HEK293 (cell line): Measurements from ENCODE around the gene RSU1.

Experiments used
- CTCF ChIA-PET: fragments of 350-600 bp; formaldehyde crosslinking; extraction: SDS; loops from one replicate; lab custom pipeline; 2021; ENCODE audit warnings: antibody characterized with exemption; lab: Yijun Ruan, JAX
- POLR2A ChIA-PET: fragments of 300-600 bp; formaldehyde crosslinking; extraction: SDS; loops from one replicate; lab custom pipeline; 2020; ENCODE audit warnings: antibody characterized with exemption, inconsistent platforms; lab: Yijun Ruan, JAX
- H3K27ac ChIP-seq: fragments of 200-500 bp; sonication (Bioruptor generic); 2 replicates; pipeline ENCODE4 v1.5.1; 2014; ENCODE audit warnings: low read depth, low read length, control low read depth, inconsistent platforms; ENCODE audit errors: extremely low read depth
- H3K36me3 ChIP-seq, 2 experiments: fragments of 200-500 bp in 1 of 2; sonication (Bioruptor generic) in 1 of 2; 1 replicate in 1 of 2; 2 replicates in 1 of 2; pipeline ENCODE4 v1.5.1; 2014 to 2017; ENCODE audit warnings: inconsistent platforms in 2 of 2, low read length in 2 of 2; ENCODE audit not compliant: control insufficient read depth in 2 of 2, insufficient read depth in 1 of 2
- H3K4me1 ChIP-seq: fragments of 200-500 bp; sonication (Bioruptor generic); 2 replicates; pipeline ENCODE4 v1.5.1; 2014; ENCODE audit warnings: mild to moderate bottlenecking, low read length, inconsistent platforms; ENCODE audit not compliant: control insufficient read depth, insufficient read depth
- H3K4me3 ChIP-seq: 2 replicates; pipeline ENCODE4 v1.5.1; 2011; ENCODE audit warnings: low read depth, mild to moderate bottlenecking, control low read depth, low read length, moderate library complexity
- H3K9me3 ChIP-seq: fragments of 200-500 bp; sonication (Bioruptor generic); 2 replicates; pipeline ENCODE4 v1.5.1; 2014; ENCODE audit warnings: low read depth, low read length, inconsistent platforms; ENCODE audit not compliant: control insufficient read depth, insufficient read depth
- GFI1B ChIP-seq: fragments of 450-650 bp; formaldehyde crosslinking; IDR thresholded peaks from 2 replicates; pipeline ENCODE4 v1.5.1; 2016; ENCODE audit warnings: missing biosample characterization, missing genetic modification characterization
- TCF7L2 ChIP-seq: IDR thresholded peaks from 2 replicates; pipeline ENCODE4 v1.6.1; 2011; ENCODE audit warnings: low read depth, mild to moderate bottlenecking, inconsistent platforms, low read length, moderate library complexity, borderline replicate concordance
- YY1 ChIP-seq: fragments of 450-650 bp; formaldehyde crosslinking; IDR thresholded peaks from 2 replicates; pipeline ENCODE4 v1.5.1; 2018; ENCODE audit warnings: missing biosample characterization, missing genetic modification characterization
- ZNF174 ChIP-seq: fragments of 450-650 bp; formaldehyde crosslinking; IDR thresholded peaks from 2 replicates; pipeline ENCODE4 v1.5.0; 2017; ENCODE audit warnings: missing biosample characterization, mild to moderate bottlenecking, missing genetic modification characterization
- ZNF2 ChIP-seq: fragments of 450-650 bp; formaldehyde crosslinking; IDR thresholded peaks from 2 replicates; pipeline ENCODE4 v1.5.1; 2016; ENCODE audit warnings: missing biosample characterization, missing genetic modification characterization
- ZNF292 ChIP-seq: fragments of 450-650 bp; formaldehyde crosslinking; IDR thresholded peaks from 2 replicates; pipeline ENCODE4 v1.5.1; 2016; ENCODE audit warnings: low read depth, missing biosample characterization, missing genetic modification characterization, borderline replicate concordance
- ZNF324 ChIP-seq: fragments of 450-650 bp; formaldehyde crosslinking; IDR thresholded peaks from 2 replicates; pipeline ENCODE4 v1.5.1; 2016; ENCODE audit warnings: missing biosample characterization, missing genetic modification characterization
- ZNF416 ChIP-seq: fragments of 450-650 bp; formaldehyde crosslinking; IDR thresholded peaks from 2 replicates; pipeline ENCODE4 v1.5.1; 2016; ENCODE audit warnings: missing biosample characterization, missing genetic modification characterization
- ZNF510 ChIP-seq: fragments of 450-650 bp; formaldehyde crosslinking; IDR thresholded peaks from 2 replicates; pipeline ENCODE4 v1.5.1; 2018; ENCODE audit warnings: mild to moderate bottlenecking, missing genetic modification characterization, missing biosample characterization; ENCODE audit not compliant: insufficient replicate concordance
- ZNF530 ChIP-seq: fragments of 450-650 bp; formaldehyde crosslinking; IDR thresholded peaks from 2 replicates; pipeline ENCODE4 v1.5.1; 2016; ENCODE audit warnings: low read depth, missing biosample characterization, missing genetic modification characterization
- ZNF555 ChIP-seq: fragments of 450-650 bp; formaldehyde crosslinking; conservative IDR thresholded peaks from 2 replicates; pipeline ENCODE4 v1.5.1; 2017; ENCODE audit warnings: missing biosample characterization, mild to moderate bottlenecking, missing genetic modification characterization, inconsistent platforms
- ZNF660 ChIP-seq: fragments of 450-650 bp; IDR thresholded peaks from 2 replicates; pipeline ENCODE4 v1.5.1; 2018; ENCODE audit warnings: missing biosample characterization, mild to moderate bottlenecking, missing genetic modification characterization
- ZNF768 ChIP-seq: fragments of 450-650 bp; formaldehyde crosslinking; IDR thresholded peaks from 2 replicates; pipeline ENCODE4 v1.5.1; 2018; ENCODE audit warnings: missing biosample characterization, mild to moderate bottlenecking, missing genetic modification characterization
- ZNF830 ChIP-seq: fragments of 450-650 bp; IDR thresholded peaks from 2 replicates; pipeline ENCODE4 v1.5.0; 2018; ENCODE audit warnings: missing biosample characterization, missing genetic modification characterization, low read depth, mild to moderate bottlenecking, moderate library complexity
- ZSCAN16 ChIP-seq: fragments of 450-650 bp; formaldehyde crosslinking; IDR thresholded peaks from 2 replicates; pipeline ENCODE4 v1.5.1; 2016; ENCODE audit warnings: missing biosample characterization, missing genetic modification characterization
- TF ChIP-seq, protein P1 (sequence below): fragments of 450-650 bp; formaldehyde crosslinking; conservative IDR thresholded peaks from 2 replicates; pipeline ENCODE4 v1.5.1; 2016; ENCODE audit warnings: low read depth, missing biosample characterization, missing genetic modification characterization
- TF ChIP-seq, protein P2 (sequence below): fragments of 450-650 bp; formaldehyde crosslinking; IDR thresholded peaks from 2 replicates; pipeline ENCODE4 v1.5.1; 2016; ENCODE audit warnings: missing biosample characterization, missing genetic modification characterization
- TF ChIP-seq, protein P3 (sequence below): fragments of 450-650 bp; formaldehyde crosslinking; IDR thresholded peaks from 2 replicates; pipeline ENCODE4 v1.5.1; 2016; ENCODE audit warnings: missing biosample characterization, missing genetic modification characterization
- TF ChIP-seq, protein P4 (sequence below): fragments of 450-650 bp; formaldehyde crosslinking; IDR thresholded peaks from 2 replicates; pipeline ENCODE4 v1.5.1; 2017; ENCODE audit warnings: missing biosample characterization, missing genetic modification characterization
- TF ChIP-seq, protein P5 (sequence below): fragments of 450-650 bp; formaldehyde crosslinking; IDR thresholded peaks from 2 replicates; pipeline ENCODE4 v1.5.1; 2016; ENCODE audit warnings: missing biosample characterization, missing genetic modification characterization
- TF ChIP-seq, protein P6 (sequence below): fragments of 450-650 bp; formaldehyde crosslinking; IDR thresholded peaks from 2 replicates; pipeline ENCODE4 v1.5.1; 2017; ENCODE audit warnings: missing biosample characterization, missing genetic modification characterization

Gene RSU1

DNA sequence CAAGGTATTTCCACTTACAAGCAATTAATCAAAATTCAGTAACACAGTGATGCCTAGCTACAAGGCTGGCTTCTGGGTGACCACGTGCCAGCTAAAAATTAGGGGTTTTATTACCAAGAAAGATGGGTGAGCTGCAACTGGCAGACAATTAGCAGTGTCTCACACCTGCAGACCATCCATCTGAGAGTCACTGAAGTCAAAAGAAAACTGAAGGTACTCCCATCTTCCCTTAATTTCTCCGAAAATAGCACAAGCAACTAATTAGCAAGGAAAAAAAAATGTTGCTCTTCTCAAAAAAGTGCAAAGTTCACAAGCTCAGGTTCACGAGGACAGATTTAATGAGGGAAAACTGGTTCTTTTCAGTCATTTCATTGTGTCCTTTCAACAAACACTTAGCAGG, 28.4 kb downstream of the RSU1 start (continued):
- TF ChIP-seq ZNF530 (no peak), ZSCAN16 (tag by site-specific recombination) (no peak), ZNF292 (tag by site-specific recombination) (no peak), ZNF324 (no peak), GFI1B (tag by site-specific recombination) (no peak)
- TF ChIP-seq, protein P1, sequence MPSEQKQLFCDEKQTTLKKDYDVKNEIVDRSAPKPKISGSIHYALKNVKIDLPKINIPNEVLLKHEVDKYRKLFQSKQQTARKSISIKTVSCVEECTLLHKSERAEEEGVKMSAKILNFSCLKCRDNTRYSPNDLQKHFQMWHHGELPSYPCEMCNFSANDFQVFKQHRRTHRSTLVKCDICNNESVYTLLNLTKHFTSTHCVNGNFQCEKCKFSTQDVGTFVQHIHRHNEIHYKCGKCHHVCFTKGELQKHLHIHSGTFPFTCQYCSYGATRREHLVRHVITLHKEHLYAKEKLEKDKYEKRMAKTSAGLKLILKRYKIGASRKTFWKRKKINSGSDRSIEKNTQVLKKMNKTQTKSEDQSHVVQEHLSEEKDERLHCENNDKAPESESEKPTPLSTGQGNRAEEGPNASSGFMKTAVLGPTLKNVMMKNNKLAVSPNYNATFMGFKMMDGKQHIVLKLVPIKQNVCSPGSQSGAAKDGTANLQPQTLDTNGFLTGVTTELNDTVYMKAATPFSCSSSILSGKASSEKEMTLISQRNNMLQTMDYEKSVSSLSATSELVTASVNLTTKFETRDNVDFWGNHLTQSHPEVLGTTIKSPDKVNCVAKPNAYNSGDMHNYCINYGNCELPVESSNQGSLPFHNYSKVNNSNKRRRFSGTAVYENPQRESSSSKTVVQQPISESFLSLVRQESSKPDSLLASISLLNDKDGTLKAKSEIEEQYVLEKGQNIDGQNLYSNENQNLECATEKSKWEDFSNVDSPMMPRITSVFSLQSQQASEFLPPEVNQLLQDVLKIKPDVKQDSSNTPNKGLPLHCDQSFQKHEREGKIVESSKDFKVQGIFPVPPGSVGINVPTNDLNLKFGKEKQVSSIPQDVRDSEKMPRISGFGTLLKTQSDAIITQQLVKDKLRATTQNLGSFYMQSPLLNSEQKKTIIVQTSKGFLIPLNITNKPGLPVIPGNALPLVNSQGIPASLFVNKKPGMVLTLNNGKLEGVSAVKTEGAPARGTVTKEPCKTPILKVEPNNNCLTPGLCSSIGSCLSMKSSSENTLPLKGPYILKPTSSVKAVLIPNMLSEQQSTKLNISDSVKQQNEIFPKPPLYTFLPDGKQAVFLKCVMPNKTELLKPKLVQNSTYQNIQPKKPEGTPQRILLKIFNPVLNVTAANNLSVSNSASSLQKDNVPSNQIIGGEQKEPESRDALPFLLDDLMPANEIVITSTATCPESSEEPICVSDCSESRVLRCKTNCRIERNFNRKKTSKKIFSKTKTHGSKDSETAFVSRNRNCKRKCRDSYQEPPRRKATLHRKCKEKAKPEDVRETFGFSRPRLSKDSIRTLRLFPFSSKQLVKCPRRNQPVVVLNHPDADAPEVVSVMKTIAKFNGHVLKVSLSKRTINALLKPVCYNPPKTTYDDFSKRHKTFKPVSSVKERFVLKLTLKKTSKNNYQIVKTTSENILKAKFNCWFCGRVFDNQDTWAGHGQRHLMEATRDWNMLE (tag by site-specific recombination) = no peak
- TF ChIP-seq, protein P2, sequence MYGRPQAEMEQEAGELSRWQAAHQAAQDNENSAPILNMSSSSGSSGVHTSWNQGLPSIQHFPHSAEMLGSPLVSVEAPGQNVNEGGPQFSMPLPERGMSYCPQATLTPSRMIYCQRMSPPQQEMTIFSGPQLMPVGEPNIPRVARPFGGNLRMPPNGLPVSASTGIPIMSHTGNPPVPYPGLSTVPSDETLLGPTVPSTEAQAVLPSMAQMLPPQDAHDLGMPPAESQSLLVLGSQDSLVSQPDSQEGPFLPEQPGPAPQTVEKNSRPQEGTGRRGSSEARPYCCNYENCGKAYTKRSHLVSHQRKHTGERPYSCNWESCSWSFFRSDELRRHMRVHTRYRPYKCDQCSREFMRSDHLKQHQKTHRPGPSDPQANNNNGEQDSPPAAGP (tag by site-specific recombination) = no peak
- TF ChIP-seq, protein P3, sequence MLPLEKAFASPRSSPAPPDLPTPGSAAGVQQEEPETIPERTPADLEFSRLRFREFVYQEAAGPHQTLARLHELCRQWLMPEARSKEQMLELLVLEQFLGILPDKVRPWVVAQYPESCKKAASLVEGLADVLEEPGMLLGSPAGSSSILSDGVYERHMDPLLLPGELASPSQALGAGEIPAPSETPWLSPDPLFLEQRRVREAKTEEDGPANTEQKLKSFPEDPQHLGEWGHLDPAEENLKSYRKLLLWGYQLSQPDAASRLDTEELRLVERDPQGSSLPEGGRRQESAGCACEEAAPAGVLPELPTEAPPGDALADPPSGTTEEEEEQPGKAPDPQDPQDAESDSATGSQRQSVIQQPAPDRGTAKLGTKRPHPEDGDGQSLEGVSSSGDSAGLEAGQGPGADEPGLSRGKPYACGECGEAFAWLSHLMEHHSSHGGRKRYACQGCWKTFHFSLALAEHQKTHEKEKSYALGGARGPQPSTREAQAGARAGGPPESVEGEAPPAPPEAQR (tag by site-specific recombination) = no peak

DNA sequence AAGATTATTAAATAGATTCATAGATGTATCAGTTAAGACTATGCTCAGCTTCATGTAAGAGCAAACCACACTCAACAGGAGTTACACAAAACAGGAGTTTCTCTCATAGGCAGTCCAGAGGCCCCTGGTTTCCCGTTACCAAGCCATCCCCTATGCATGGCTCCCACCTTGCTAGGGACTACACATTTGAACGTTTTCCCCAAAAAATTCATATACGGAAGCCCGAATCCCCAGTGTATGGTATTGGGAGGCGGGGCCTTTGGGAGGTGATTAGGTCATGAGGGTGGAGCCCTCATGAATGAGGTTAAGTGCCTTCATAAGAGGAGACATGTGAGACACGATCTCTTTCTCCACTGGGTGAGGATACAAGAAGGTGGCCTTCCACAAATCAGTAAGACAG, 29.1 kb downstream of the RSU1 start:
- Histone ChIP-seq H3K36me3 (no peaks in the 10 kb centered on the region), H3K9me3 (no peaks in the 10 kb centered on the region), H3K4me3 (no peak overlapping the region), H3K27ac (no peak overlapping the region), H3K4me1 (no peaks in the 10 kb centered on the region)
- ChIA-PET POLR2A (no interaction called here), CTCF (interaction anchor here (1.7 kb wide), 1 partner anchor 11 kb away, joined by 11 read pairs; no protein-coding TSS in a partner anchor)
- TF ChIP-seq, protein P1 (tag by site-specific recombination) = no peak
- TF ChIP-seq, protein P4, sequence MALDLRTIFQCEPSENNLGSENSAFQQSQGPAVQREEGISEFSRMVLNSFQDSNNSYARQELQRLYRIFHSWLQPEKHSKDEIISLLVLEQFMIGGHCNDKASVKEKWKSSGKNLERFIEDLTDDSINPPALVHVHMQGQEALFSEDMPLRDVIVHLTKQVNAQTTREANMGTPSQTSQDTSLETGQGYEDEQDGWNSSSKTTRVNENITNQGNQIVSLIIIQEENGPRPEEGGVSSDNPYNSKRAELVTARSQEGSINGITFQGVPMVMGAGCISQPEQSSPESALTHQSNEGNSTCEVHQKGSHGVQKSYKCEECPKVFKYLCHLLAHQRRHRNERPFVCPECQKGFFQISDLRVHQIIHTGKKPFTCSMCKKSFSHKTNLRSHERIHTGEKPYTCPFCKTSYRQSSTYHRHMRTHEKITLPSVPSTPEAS = no peak
- TF ChIP-seq ZNF660 (tag by site-specific recombination) (no peak), ZNF416 (no peak), ZNF174 (tag by site-specific recombination) (no peak), ZNF768 (tag by site-specific recombination) (no peak), ZNF510 (tag by site-specific recombination) (no peak), ZNF830 (no peak), ZNF555 (tag by site-specific recombination) (no peak), ZNF2 (no peak), TCF7L2 (no peak), YY1 (tag by site-specific recombination) (no peak)
- TF ChIP-seq, protein P5, sequence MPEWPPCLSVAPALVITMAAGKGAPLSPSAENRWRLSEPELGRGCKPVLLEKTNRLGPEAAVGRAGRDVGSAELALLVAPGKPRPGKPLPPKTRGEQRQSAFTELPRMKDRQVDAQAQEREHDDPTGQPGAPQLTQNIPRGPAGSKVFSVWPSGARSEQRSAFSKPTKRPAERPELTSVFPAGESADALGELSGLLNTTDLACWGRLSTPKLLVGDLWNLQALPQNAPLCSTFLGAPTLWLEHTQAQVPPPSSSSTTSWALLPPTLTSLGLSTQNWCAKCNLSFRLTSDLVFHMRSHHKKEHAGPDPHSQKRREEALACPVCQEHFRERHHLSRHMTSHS = no peak
- TF ChIP-seq, protein P6, sequence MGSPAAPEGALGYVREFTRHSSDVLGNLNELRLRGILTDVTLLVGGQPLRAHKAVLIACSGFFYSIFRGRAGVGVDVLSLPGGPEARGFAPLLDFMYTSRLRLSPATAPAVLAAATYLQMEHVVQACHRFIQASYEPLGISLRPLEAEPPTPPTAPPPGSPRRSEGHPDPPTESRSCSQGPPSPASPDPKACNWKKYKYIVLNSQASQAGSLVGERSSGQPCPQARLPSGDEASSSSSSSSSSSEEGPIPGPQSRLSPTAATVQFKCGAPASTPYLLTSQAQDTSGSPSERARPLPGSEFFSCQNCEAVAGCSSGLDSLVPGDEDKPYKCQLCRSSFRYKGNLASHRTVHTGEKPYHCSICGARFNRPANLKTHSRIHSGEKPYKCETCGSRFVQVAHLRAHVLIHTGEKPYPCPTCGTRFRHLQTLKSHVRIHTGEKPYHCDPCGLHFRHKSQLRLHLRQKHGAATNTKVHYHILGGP = no peak
